GM15510 (cell line): ENCODE results near the gene SPA17.

ENCODE experiments used
- POLR2A ChIP-seq: IDR thresholded peaks from 3 replicates; pipeline ENCODE4 v1.6.1; 2011; ENCODE audit warnings: borderline replicate concordance; ENCODE audit not compliant: insufficient read length; ENCODE audit errors: extremely low read depth

The SPA17 gene

DNA sequence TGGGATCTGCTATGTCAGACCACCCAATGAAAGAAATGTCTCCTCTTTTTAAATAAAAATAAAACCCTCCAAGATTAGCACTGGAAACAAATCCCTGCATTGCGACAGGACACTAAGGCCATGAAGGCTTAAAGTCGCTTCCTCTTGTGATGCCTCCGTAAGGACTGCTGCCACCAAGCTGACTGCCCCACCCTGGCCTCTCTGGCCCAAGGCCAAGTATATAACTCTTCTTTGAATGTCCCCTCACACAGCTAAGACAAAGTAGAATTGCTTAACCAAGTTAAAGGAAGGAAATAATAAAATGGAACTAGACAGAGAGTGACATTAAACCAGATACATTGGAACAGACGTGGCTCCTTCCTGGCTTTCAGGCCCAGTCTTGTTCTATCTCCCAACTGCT lies 58.5 kb downstream of the SPA17 start:
- TF ChIP-seq POLR2A: no peak

DNA sequence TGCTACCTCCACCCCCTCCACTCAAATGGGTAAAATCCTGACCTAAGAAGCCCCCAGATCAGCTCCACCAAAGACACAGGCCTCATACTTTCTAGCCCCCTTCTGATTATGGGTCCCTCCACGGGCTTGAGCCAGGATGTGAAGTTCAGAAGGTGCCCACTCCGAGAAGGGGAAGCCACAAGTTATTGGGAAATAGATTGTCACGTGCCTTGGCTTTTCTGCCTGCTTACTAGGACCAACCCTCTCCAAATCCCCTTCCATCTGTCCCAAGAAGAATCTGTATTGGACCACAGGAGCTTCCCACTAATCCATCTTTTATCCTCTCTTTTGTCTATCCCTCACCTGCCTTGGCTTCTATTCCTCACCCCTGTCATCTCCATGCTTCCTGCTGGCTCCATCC lies 63.0 kb downstream of the SPA17 start:
- TF ChIP-seq POLR2A: no peak

DNA sequence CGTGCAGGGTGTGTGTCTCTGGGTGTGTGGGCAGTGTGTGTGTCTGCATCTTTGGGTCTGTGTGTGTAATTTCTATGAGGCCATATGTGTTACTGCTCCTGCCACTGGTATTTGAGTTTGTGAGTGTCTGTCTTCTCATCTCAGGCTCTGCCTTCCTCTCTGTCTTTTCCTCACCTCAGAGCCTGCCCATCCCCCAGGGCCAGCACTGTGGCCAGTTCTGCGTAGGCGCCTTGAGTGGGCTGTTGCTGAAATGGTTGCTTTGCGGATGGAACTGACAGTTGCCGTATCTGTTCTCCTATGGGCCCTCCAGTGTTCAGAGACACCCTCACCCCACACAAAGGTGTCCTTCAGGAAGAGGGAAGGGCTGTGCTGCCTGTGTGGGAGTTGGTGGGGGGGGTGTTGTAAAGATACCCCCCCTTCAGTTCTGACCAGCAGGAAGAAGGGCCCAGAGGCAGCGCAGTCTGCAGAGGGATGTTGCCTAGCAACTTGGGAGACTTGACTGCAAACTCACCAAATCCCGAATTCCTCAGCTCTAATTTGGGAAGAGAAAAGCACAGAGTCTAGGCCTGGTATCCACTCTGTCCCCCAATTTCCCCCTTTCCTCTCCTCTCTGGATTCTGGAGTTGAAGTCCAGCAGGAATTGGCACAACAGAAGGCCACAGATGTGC lies 64.1 kb downstream of the SPA17 start:
- TF ChIP-seq POLR2A: no peak

DNA sequence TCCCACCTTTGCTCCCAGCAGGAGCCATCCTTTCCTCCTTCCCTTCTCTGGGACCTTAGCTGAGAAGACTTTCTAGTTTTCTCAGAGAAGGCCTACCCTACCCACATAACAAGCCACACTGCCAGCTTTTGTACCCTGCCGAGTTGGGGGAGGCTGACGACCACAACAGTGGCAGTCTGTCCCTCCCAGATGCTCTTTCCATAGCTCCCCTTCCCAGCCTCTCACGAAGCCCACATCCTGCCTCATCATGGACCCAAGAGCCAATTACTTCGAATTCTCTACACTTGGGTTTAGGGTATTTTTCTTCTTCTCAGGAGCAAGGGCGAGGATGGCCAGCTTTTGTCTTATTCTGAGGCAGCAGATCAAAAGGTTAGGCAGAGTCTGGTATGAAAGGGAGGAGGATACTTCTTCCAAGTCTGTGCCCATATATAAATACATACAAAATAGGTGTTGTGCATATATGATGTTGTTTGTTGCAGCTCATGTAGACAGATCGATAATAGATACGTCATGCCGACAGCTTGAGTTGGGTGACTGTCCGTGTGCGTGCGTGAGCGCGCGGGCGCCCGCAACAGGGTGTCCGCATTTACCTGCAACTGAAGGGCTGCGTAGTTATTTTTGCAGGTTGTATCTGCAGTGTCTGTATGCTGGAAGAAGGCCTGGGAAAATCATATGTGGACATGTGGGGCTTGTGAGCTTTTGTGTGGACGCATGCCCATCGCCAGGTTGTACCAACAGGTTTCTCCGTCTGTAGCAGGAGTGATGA lies 65.2 kb downstream of the SPA17 start:
- TF ChIP-seq POLR2A: no peak

DNA sequence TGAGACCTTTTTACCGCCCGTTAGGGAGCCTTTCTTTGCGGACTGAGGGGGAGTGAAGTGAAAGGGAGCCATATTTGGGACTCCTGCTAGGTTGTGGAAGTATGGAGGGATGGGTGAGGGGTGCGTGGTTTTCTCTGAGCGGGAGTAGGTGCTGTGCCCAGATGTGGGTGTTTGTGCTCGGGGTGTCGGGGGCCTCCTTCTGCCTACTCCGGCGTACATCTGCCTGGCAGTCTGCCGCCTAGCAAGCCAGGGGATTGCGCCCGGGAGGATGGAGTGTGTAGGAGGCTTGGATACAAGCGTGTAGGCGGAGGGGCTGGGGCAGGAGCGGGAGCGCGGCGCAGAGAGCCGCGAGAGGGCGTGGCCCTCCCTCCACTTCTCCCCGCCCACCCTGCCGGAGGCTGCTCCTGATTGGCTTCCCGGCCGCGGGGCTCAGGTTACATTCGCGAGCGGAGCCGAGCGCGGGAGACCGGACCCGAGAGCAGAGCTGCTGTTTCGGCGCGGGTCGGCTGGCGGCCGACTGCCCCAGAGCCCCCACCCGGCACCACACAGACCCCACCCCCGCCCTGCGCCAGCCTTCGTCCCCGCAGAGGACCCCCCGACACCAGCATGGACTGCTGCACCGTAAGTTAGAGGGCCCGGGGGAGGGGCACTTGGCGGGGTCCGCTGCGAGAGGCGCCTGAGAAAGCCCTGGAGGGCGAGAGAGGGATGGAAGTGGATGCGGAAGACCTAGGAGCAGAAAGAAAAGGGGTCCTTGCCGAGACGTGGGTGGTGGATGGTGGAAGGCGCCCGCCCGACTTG lies 66.0 kb downstream of the SPA17 start, which contains the start of gene NRGN:
TSS of gene NRGN (plus strand) at position 464 of the 798 bp plus-strand sequence. CDS start at position 607, 143 bp downstream.
- TF ChIP-seq POLR2A: no peak

DNA sequence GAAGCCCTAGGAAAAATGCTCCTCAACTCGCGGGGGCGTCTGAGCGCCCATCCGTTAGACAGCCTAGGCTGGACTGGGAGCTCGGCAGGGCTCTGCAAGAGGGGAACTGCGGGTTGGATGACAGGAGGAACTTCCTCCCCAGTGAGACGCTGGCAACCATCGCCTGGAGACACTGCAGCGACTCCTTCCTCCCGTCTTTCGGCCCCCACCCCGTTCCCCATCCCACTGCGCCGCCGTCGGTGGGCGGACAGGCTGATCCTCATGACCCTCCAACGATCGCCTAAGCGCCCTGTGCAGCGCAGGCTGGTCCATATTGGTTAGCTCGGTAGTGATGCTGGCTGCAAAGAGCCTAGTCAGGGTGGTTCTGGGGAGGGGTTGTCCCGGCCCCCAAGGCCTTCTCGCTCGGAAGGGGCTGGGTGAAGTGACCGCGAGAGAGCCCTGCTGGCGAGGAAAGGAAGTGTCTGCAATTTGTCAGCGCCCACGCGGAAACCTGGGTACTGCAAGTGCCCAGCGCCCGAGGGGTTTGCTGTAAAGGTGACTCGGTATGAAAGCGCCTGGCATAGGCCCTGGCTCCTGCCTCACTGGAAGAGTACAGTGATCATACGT lies 66.7 kb downstream of the SPA17 start:
- no peak for TF ChIP-seq POLR2A

DNA sequence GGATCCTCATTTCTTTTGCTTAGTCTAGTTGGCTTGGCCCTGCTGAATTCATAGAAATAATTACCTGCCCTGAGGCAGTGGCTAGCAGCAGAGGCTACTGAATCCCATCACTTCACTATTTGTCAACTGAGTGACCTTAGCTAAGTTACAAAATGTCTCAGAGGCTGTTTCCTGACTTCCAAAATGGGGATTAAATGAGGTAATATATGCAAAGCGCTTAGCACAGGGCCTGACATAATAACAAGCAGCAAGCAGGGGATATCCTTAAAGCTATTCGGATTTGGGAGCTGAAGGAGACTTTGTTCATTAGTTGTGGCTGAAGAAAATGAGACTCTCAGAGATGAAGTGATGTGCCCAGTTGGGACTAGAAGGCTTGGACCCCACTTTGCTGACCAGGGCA lies 68.9 kb downstream of the SPA17 start:
- TF ChIP-seq POLR2A: no peak

DNA sequence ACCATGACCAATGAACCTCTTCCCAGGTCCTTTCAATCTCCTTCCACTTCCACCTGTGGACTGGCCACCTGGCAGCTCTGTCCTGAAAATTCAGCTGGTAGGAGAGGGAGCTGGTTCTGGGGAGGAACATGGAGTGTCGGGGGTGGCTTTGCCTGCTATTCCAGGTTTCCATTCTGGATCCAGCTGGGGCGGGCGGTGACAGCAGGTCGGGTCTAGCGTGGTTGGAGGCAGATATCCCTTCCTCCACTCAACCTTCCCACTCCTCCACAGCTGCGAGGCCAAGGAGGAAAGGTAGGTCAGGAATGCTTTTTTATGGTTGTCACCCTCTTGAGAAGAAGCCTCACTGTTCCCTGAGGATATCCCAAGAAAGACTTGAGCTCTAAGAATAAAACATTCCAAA lies 69.3 kb downstream of the SPA17 start:
- no peak for TF ChIP-seq POLR2A

DNA sequence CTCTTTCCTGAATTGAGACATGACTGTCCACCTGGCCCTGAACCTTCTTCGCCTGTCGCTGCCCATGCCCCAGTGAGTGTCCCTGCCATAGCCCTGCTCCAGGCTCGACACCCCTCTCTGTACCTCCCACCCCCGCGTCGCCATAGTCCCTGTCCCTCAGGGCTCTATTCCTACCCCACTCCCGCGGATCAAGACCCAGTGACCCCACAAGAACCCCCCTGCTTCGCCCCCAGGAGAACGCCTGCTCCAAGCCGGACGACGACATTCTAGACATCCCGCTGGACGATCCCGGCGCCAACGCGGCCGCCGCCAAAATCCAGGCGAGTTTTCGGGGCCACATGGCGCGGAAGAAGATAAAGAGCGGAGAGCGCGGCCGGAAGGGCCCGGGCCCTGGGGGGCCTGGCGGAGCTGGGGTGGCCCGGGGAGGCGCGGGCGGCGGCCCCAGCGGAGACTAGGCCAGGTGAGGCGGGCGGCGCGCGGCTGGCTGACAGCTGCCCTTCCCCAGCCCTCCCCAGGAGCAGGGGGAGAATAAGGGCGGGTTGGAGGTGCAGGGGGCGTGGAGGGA lies 71.6 kb downstream of the SPA17 start:
- TF ChIP-seq POLR2A: no peak

DNA sequence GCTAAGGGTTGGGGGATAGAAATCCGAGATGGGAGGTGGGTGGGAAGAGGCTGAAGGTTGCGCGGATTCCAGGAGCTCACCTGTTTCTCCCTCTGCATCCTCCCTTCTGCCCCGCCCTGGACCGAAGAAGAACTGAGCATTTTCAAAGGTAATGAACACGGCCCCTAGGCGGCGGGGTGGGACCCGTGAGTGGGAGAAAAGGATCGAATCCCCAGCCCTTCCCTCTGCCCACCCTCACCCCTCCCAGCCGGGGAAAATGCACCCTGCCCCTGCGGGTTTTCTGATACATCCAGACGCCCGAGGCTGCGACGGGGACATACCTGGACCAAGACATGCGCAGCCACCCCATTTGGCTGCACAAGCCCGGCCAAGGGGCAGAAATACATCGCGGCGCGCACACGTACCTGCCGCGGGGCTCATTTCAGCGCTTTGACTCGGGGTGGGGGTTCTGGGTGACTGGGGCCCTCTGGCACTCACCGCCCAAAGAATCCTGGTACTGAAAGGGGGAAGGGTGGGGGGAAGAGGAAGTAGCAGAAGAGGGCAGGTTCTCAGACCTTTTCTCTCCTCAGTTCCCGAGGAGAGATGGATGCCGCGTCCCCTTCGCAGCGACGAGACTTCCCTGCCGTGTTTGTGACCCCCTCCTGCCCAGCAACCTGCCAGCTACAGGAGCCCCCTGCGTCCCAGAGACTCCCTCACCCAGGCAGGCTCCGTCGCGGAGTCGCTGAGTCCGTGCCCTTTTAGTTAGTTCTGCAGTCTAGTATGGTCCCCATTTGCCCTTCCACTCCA lies 72.3 kb downstream of the SPA17 start:
- peak; percentile 24 for TF ChIP-seq POLR2A

DNA sequence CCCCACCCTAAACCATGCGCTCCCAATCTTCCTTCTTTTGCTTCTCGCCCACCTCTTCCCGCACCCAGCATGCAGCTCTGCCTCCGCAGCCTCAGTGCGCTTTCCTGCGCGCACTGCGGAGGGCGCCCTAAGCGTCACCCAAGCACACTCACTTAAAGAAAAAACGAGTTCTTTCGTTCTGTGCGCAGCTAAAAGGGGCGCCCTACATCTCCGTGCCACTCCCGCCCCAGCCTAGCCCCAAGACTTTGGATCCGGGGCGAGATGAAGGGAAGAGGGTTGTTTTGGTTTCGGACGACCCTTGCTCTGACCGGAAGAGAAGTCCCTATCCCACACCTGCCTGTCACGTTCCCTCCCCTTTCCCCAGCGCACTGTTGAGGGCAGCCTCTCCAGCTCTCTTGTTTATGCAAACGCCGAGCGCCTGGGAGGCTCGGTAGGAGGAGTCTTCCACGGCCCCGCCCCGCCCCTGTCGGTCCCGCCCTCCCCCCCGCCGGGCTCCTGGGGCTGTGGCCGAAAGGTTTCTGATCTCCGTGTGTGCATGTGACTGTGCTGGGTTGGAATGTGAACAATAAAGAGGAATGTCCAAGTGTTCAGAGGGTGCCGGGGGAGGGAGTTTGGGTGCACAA lies 73.0 kb downstream of the SPA17 start:
- TF ChIP-seq POLR2A: peak; percentile 45
